Heart right ventricle (tissue), 16 donors: Measurements from ENCODE around the gene NXN. TPM values are rescaled to one million over a fixed set of nuclear protein-coding genes. Genes with fewer than 3 reads are reported as not detected.

Experiments
- ATAC-seq, 8 donors: fragments of 200-7000 bp; cut with Tn5 transposase; one replicate each; pipeline ENCODE4 v1.9.1; 2020; ENCODE audit warnings: mild to moderate bottlenecking in 8 of 8, moderate library complexity in 8 of 8, moderate number of reproducible peaks in 1 of 8
- DNase-seq, 2 donors: peaks; one replicate each; pipeline ENCODE4 v3.0.0-alpha.2; 2020
- H3K27ac ChIP-seq, 10 donors: fragments of 200-600 bp; sonication (generic) in 2 of 10; one replicate each; pipeline versions ENCODE4 v1.5.0 to v1.8.0; 2020 to 2022; ENCODE audit warnings: mild to moderate bottlenecking in 3 of 10
- H3K27me3 ChIP-seq, 7 donors: fragments of 200-600 bp; one replicate each; pipeline ENCODE4 v1.8.0; 2021 to 2022; ENCODE audit warnings: mild to moderate bottlenecking in 2 of 7
- H3K36me3 ChIP-seq, 9 donors: fragments of 200-600 bp; sonication (generic) in 1 of 9; one replicate each; pipeline versions ENCODE4 v1.5.0 to v1.8.0; 2020 to 2022; ENCODE audit warnings: mild to moderate bottlenecking in 2 of 9
- H3K4me1 ChIP-seq, 9 donors: fragments of 200-600 bp; sonication (generic) in 1 of 9; one replicate each; pipeline versions ENCODE4 v1.5.0 to v1.8.0; 2020 to 2022; ENCODE audit warnings: mild to moderate bottlenecking in 4 of 9
- H3K4me3 ChIP-seq, 10 donors: fragments of 200-600 bp; sonication (generic) in 2 of 10; one replicate each; pipeline versions ENCODE4 v1.5.0 to v1.8.0; 2020 to 2022; ENCODE audit warnings: mild to moderate bottlenecking in 7 of 10, moderate library complexity in 2 of 10
- H3K9me3 ChIP-seq, 11 donors: fragments of 200-600 bp in 10 of 11; sonication (generic) in 2 of 11; one replicate each; pipeline versions ENCODE4 v1.5.0 to v1.8.0; 2013 to 2022; ENCODE audit warnings: mild to moderate bottlenecking in 2 of 11, control low read depth in 1 of 11, moderate library complexity in 1 of 11
- WGBS, 2 donors: extraction: QIAGEN DNeasy Blood & Tissue Kit; methylation state at CpG; one replicate each; pipeline ENCODE4 v1.1.7; 2013; ENCODE audit warnings: inconsistent platforms in 1 of 2; 5-methylcytosine and 5-hydroxymethylcytosine counted together
- intact Hi-C, 10 donors: fragments of 100-400 bp; cut with DNase I; formaldehyde crosslinking; loops; one replicate each; pipeline versions ENCODE4 v1.11.1 to v1.14.2; 2022
- polyA plus RNA-seq, 2 donors: library from polyadenylated mRNA; stranded (reverse); fragments of 200-250 nt; gene quantifications; one replicate each; pipeline ENCODE4 v1.2.3, GENCODE V29; 2013
- total RNA-seq, 10 donors: library from RNA; stranded (reverse); fragmentation: NEBNext Ultra II Directional in 3 of 10; extraction: Animal tissue kit (Norgen Biotek cat#: 25700) in 3 of 10; gene quantifications; one replicate each; pipeline versions ENCODE4 v1.2.1 to v1.2.4, GENCODE V29; 2021 to 2023
- TF ChIP-seq, protein P1 (sequence below), 9 donors: fragments of 200-600 bp; sonication (generic) in 2 of 9; IDR thresholded peaks; one replicate each; pipeline versions ENCODE4 v1.5.0 to v1.8.0; 2021 to 2022; ENCODE audit warnings: antibody characterized with exemption in 9 of 9, mild to moderate bottlenecking in 5 of 9, moderate library complexity in 1 of 9
- donor health status: Arrhythmogenic right ventricular cardiomyopathy.
- donor health status: ischemic (EF 13 %, LVEDD 7.1; RV severe dilation, severe dysfunction).
- donor health status: healthy with polysubstance abuse.
- donor health status: DM: no; HTN: yes; CAD: no.
- donor health status: DM: no; HTN: no; CAD: no.
- donor health status: ischemic (EF 25% LVEDD 6.9; RV normal size, moderate dysfunction).
- donor health status: ischemic (EF 25% LVEDD 5.7; RV mildly dilated, moderate dysfunction).
- donor health status: healthy.
- donor health status: DM: yes; HTN: yes; CAD: no.
- donor health status: Ischemic cardiomyopathy.
- donor health status: ischemic (EF 35%, LVEDD 5.7; RV mildly dilated, moderate dysfunction).
- donor health status: nonischemic (EF 11% LVEDD 7.7; RV severe dilation, severe dysfunction).
- donor health status: DM: yes; HTN: yes; CAD: no.
- donor health status: PGD.
- donor health status: ischemic (EF 29% LVEDD 5.4; RV normal size, mild dysfunction).
- donor health status: nonischemic (EF 23%, LVEDD 6.1; RV moderate dilation, normal function).

Gene NXN
- total and polyA plus RNA-seq, 12 donors: 9.9 to 24.4 (median 15.9) TPM

DNA sequence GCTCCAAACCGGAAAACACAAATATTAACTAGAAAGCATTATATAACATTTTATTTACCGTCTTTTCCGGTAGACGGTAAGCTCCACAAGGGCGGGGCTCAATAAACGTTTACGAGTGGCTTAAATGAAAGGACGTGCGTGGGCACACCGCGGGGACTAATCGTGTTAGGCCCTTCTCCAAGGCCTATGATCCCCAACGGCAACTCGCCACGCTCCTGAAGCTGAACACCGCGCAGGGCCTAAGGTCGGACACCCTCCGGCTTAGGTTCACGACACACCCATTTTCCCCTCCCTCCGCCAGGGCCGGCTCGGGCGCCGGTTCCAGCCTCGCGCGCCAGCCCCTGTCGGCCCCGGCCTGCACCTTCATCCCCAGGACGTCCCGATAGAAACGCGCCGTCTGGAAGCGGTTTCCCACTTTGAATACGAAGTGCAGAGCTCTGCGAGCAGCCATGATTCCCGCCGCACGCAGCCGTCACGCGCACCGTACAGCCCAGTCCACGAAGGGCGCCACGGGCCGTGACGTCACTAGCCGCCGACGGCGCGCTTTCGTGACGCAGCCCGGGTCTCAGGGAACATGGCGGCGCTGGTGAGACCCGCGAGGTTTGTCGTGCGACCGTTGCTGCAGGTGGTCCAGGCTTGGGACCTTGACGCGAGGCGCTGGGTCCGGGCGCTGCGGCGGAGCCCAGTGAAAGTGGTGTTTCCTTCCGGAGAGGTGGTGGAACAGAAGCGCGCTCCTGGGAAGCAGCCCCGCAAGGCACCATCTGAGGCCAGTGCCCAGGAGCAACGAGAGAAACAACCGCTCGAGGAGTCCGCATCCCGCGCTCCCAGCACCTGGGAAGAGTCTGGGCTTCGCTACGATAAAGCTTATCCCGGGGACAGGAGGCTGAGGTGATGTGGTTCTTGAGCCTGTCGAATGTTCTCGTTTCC is 197.5 kb downstream of the NXN start, which contains the start of the genes GLOD4 and MRM3:
Gene GLOD4, minus strand, starts transcription at position 476 of the 927 bp plus-strand sequence. Its CDS starts 25 bp downstream, at position 451.
Gene MRM3, plus strand, starts transcription at position 549 of the 927 bp plus-strand sequence. Its CDS starts 26 bp downstream, at position 575.
- Histone ChIP-seq H3K27me3 (no peaks in the 10 kb centered on the region), H3K9me3 (no peaks in the 10 kb centered on the region), H3K4me1 (peaks cover 11 to 33% (median 29%) of the 10 kb centered on the region in 9 donors), H3K4me3 (peak within 1 kb of the TSS; percentile 65 to 100 (median 96)), H3K27ac (peak within 1 kb of the TSS in 9 of 10 donors; percentile 76 to 93 (median 86)), H3K36me3 (peaks cover 0 to 50% (median 9%) of the 10 kb centered on the region in 9 donors)
- TF ChIP-seq, protein P1, sequence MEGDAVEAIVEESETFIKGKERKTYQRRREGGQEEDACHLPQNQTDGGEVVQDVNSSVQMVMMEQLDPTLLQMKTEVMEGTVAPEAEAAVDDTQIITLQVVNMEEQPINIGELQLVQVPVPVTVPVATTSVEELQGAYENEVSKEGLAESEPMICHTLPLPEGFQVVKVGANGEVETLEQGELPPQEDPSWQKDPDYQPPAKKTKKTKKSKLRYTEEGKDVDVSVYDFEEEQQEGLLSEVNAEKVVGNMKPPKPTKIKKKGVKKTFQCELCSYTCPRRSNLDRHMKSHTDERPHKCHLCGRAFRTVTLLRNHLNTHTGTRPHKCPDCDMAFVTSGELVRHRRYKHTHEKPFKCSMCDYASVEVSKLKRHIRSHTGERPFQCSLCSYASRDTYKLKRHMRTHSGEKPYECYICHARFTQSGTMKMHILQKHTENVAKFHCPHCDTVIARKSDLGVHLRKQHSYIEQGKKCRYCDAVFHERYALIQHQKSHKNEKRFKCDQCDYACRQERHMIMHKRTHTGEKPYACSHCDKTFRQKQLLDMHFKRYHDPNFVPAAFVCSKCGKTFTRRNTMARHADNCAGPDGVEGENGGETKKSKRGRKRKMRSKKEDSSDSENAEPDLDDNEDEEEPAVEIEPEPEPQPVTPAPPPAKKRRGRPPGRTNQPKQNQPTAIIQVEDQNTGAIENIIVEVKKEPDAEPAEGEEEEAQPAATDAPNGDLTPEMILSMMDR (IDR thresholded peaks at IDR 0.05): peak in 5 of 9 donors; percentile 9 to 39 (median 28)
- 0% methylated on average over 87 of the region's 87 CpGs for WGBS, 2 donors
- ATAC-seq (peak; percentile 97 to 99 (median 99)), DNase-seq (peak; percentile 92 to 94)
- intact Hi-C loops: no loop called here

DNA sequence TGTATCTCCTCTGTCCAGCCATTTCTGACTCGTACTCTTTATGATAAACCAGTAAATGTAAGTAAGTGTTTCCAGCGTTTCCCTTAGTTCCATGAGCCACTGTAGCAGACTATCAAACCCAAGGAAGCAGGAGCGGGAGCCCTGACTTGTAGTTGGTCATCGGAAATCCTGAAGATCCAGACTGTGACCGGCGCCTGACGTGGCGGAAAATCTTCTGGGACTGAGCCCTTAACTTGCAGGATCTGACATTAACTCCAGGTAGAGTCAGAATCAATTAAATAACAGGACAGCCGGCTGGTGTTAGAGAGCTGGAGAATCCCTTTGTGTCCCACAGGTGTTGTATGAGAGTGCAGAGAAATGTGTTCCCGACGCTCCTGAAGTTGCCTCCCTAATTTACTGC is 201.5 kb downstream of the NXN start:
- no peak for DNase-seq
- no peaks in the 10 kb centered on the region for H3K9me3 ChIP-seq
- ATAC-seq: no peak
- H3K4me3 ChIP-seq: no peak overlapping the region
- no peaks in the 10 kb centered on the region for H3K27me3 ChIP-seq
- TF ChIP-seq, protein P1 (IDR thresholded peaks at IDR 0.05): no peak
- peaks cover 0 to 67% (median 41%) of the 10 kb centered on the region in 9 donors for H3K36me3 ChIP-seq
- intact Hi-C loops: no loop called here
- no peak overlapping the region for H3K27ac ChIP-seq
- H3K4me1 ChIP-seq: peaks cover 5 to 22% (median 13%) of the 10 kb centered on the region in 9 donors
- 92 to 95% methylated on average over 11 of the region's 11 CpGs for whole genome bisulfite sequencing, 2 donors

DNA sequence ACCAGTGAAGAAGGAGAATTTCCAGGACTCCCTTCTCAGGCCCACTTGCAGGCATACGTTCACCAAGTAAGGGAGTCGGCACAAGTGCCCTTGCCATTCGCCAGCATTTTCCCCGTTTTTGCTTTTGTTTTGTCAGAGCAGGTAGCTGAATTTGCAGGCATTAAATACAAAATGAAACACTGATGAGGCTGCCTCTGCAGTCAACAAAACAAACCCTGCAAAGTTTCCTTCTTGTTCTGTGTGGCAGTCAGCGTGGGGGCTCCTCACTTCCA is 205.3 kb downstream of the NXN start:
- DNase-seq (no peak), ATAC-seq (no peak)
- WGBS, 2 donors: 91 to 94% methylated on average over 5 of the region's 5 CpGs
- TF ChIP-seq, protein P1 (IDR thresholded peaks at IDR 0.05): no peak
- Histone ChIP-seq H3K36me3 (peaks cover 0 to 100% (median 57%) of the 10 kb centered on the region in 9 donors), H3K9me3 (no peaks in the 10 kb centered on the region), H3K27me3 (no peaks in the 10 kb centered on the region), H3K27ac (no peak overlapping the region), H3K4me3 (no peak overlapping the region), H3K4me1 (no peaks in the 10 kb centered on the region)
- intact Hi-C loops: no loop called here

DNA sequence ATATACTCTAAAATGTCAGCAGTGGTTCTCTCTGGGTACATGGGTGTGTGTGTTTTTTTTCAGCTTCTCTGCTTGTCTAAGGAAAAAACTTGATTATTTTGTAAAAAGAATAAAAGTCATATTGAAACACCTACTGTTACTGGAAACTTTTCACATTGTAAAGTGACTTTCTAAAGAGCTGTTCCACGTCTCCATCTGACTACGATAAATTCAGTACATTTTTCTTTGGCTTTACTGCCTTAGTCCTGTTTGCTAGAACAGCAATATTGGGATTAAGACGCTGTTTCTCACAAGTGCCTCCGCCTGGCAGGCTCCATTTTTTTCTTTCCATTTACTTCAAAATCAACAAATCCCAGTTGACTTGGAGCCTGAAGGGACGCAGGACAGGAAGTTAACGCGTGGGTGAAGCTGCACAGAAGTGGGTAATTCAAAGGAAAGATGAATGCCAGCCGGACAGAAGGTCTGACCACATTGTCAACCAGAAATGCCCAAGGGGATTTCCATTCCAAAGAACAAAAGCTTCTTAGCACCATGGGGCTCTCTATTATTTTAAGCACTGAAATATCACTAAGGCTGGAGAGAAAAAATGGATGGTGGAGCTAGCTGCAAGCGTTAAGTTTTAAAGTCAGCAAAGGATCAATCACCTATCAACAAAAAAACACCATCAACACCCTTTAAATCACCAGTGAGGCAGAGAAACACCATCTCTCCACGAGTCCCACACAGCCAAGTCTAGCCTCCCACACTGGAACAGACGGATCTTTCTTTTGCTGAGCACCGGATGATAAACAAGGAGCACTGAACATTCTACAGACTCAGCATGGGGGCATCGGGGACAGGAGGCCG is 205.9 kb downstream of the NXN start:
- no peaks in the 10 kb centered on the region for H3K9me3 ChIP-seq
- intact Hi-C loops: no loop called here
- H3K27me3 ChIP-seq: no peaks in the 10 kb centered on the region
- 79 to 82% methylated on average over 14 of the region's 14 CpGs for WGBS, 2 donors
- H3K4me3 ChIP-seq: no peak overlapping the region
- H3K36me3 ChIP-seq: peaks cover 0 to 100% (median 57%) of the 10 kb centered on the region in 9 donors
- H3K27ac ChIP-seq: no peak overlapping the region
- TF ChIP-seq, protein P1 (IDR thresholded peaks at IDR 0.05): no peak
- no peaks in the 10 kb centered on the region for H3K4me1 ChIP-seq
- ATAC-seq (no peak), DNase-seq (no peak)
